Measurements from ENCODE around the gene HPCAL1. TPM values are rescaled to one million over a fixed set of nuclear protein-coding genes. Genes with fewer than 3 reads are reported as not detected.

HPCAL1 gene
- total and polyA plus RNA-seq, 8 donors: 58.1 to 108 (median 72.1) TPM

- Histone ChIP-seq H3K9me3 (no peaks in the 10 kb centered on the region), H3K27me3 (peaks cover 0 to 4% of the 10 kb centered on the region in 2 donors), H3K4me3 (no peak overlapping the region), H3K27ac (no peak overlapping the region), H3K4me1 (peaks cover 7 to 23% of the 10 kb centered on the region in 2 donors), H3K36me3 (peaks cover 0 to 5% of the 10 kb centered on the region in 2 donors)
- DNase-seq: no peak
- no peak for TF ChIP-seq CTCF (IDR thresholded peaks at IDR 0.05)
- ATAC-seq: no peak
- intact Hi-C loops (cut with DNase I): loop anchor here in 1 of 2 donors (5.0 to 10.0 kb wide), 2 partner anchors 221 to 307 kb away; no protein-coding TSS in a partner anchor
These were observed 131.5 kb downstream of the HPCAL1 start for GRCh38 chr2:10433947-10434885.

GRCh38 chr2:10434886-10435819 lies 132.4 kb downstream of the HPCAL1 start:
- Histone ChIP-seq H3K9me3 (no peaks in the 10 kb centered on the region), H3K4me3 (no peak overlapping the region), H3K4me1 (peaks cover 7 to 23% of the 10 kb centered on the region in 2 donors), H3K36me3 (peaks cover 0 to 15% of the 10 kb centered on the region in 2 donors), H3K27me3 (peaks cover 0 to 4% of the 10 kb centered on the region in 2 donors), H3K27ac (no peak overlapping the region)
- TF ChIP-seq CTCF (IDR thresholded peaks at IDR 0.05): peak; percentile 95 to 97
- intact Hi-C loops (cut with DNase I): loop anchor here in 1 of 2 donors (5.0 to 10.0 kb wide), 2 partner anchors 220 to 308 kb away; no protein-coding TSS in a partner anchor
- DNase-seq: peak; percentile 73 to 94 (median 82)
- ATAC-seq: peak; percentile 81

- Histone ChIP-seq H3K36me3 (peaks cover 0 to 21% of the 10 kb centered on the region in 2 donors), H3K27me3 (peaks cover 0 to 4% of the 10 kb centered on the region in 2 donors), H3K4me3 (no peak overlapping the region), H3K9me3 (no peaks in the 10 kb centered on the region), H3K4me1 (peaks cover 7 to 23% of the 10 kb centered on the region in 2 donors), H3K27ac (no peak overlapping the region)
- TF ChIP-seq CTCF (IDR thresholded peaks at IDR 0.05): no peak
- no peak for ATAC-seq
- intact Hi-C loops (cut with DNase I): loop anchor here in 1 of 2 donors (10.0 kb wide), 1 partner anchor 219 kb away; no protein-coding TSS in a partner anchor
- DNase-seq: no peak
These were observed 133.1 kb downstream of the HPCAL1 start for GRCh38 chr2:10435820-10436204.

DNA sequence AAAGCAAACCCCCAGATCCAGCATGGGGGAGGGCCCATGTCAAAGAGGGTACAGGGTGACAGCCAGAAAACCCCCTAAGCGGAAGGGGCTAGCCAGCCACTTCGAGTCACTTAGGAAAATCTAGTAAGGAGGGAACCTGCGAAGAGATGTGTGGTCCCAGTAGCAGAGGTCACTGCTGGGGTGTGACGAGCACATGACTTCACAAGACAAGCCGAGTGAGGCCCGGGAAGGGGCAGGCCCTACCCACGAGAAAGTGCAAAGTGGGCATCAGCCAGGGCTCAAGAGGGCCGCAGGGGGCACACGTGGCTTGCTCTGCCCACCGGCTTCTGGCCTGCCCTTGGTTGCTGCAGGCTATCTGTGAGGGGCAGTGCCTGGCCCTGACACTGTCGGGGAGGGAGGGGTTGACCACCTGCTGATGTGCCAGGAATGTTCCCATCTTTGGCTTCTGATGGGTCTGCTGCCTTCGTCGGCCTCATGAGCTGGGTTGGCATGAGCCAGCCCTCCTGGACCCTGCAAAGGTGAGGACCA lies 133.9 kb downstream of the HPCAL1 start:
- no peak for DNase-seq
- TF ChIP-seq CTCF (IDR thresholded peaks at IDR 0.05): no peak
- Histone ChIP-seq H3K27ac (no peak overlapping the region), H3K9me3 (no peaks in the 10 kb centered on the region), H3K27me3 (peaks cover 0 to 4% of the 10 kb centered on the region in 2 donors), H3K4me3 (no peak overlapping the region), H3K4me1 (peaks cover 7 to 21% of the 10 kb centered on the region in 2 donors), H3K36me3 (peaks cover 0 to 30% of the 10 kb centered on the region in 2 donors)
- ATAC-seq: no peak
- intact Hi-C loops (cut with DNase I): loop anchor here in 1 of 2 donors (10.0 kb wide), 1 partner anchor 218 kb away; no protein-coding TSS in a partner anchor

Measured in left lung (tissue), 10 donors.